ENCODE data around the gene KRTAP6-3. TPM values are rescaled to one million over a fixed set of nuclear protein-coding genes. Genes with fewer than 3 reads are reported as not detected.

KRTAP6-3 gene
- total RNA-seq (2011; cell fraction: chromatin; rRNA removed; ENCODE audit: low replicate concordance) = not detected in 2 replicates
- total RNA-seq (2011; cell fraction: nucleolus; rRNA removed) = not detected in 2 replicates
- total RNA-seq (2011; cell fraction: nucleoplasm; rRNA removed) = not detected in 2 replicates
- total RNA-seq (2014; rRNA removed) (0.23 TPM in 1 of 2 replicates, not detected in the other), total RNA-seq (2014; rRNA removed; fragmentation: Illumina TruSeq; extraction: Trizol) (not detected in 2 replicates), total RNA-seq (2015; rRNA removed; fragmentation: Illumina TruSeq; extraction: Trizol) (not detected in 2 replicates), total RNA-seq (2021) (not detected in 2 replicates), polyA plus RNA-seq (2011; rRNA removed) (not detected in 2 replicates), polyA plus RNA-seq (2014; fragmentation: Illumina TruSeq; extraction: Trizol) (not detected in 2 replicates), polyA plus RNA-seq (2014; fragmentation: Nextera tagmentation; extraction: Ambion mirVana) (not detected), polyA plus RNA-seq (2014; rRNA removed) (not detected in 2 replicates), polyA minus RNA-seq (2011; rRNA and poly(A)+ RNA removed) (not detected in 2 replicates), Bru-seq, nascent RNA (percentile 29 among the genes with signal in this experiment), BruChase-seq, experiment 1, labeled RNA remaining after a 2-hour chase (percentile 24 among the genes with signal in this experiment), BruChase-seq, experiment 2, labeled RNA remaining after a 6-hour chase (not detected)
- not detected in 2 replicates for polyA plus RNA-seq (2011; cell fraction: cytosol; rRNA removed)
- polyA plus RNA-seq (2011; cell fraction: nucleus; rRNA removed) = not detected in 2 replicates
- polyA plus RNA-seq (2012) = not detected in 2 replicates
- not detected in 2 replicates for polyA minus RNA-seq (2011; cell fraction: cytosol; rRNA and poly(A)+ RNA removed)
- not detected in 2 replicates for polyA minus RNA-seq (2011; cell fraction: nucleus; rRNA and poly(A)+ RNA removed)
- long read RNA-seq, experiment 1 = 0 reads
- long read RNA-seq, experiment 2 = 0 reads
- long read RNA-seq, experiment 3 = 0 reads

DNA sequence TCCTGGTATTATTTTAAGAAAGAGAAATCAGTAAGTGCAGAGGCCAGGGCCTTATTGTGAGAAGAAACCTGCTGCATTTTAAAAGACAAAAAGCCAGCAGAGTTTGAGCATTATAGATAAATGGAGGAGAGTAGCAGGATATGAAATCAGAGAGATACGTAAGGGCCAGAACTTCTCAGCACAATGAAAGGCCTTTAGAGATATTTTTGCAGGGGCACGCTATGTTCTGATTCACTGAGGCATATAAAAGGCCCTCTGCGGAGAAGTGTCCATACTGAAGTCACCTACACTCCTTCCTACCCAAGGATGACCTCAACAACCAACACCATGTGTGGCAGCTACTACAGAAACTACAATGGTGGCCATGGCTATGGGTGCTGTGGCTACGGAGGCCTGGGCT lies at the start of gene KRTAP6-3:
KRTAP6-3 (plus strand) TSS at position 301 of the 400 bp plus-strand sequence; CDS start at position 307, 6 bp downstream.
- CTCF ChIA-PET (ENCODE audit: low intra/inter-chr PET ratio) = no interaction called here
- H4K20me1 ChIP-seq (replicated peaks; ENCODE audit: control insufficient read depth, insufficient read depth, low read length) = no peaks in the 10 kb centered on the region
- intact Hi-C loops (cut with micrococcal nuclease) = no loop called here
- H3K27me3 ChIP-seq (ENCODE audit: control insufficient read depth in 2 of 2, insufficient read depth in 2 of 2, low read length in 2 of 2) = no peaks in the 10 kb centered on the region
- no peaks in the 10 kb centered on the region for H3K9me1 ChIP-seq (ENCODE audit: control insufficient read depth, insufficient read depth, low read length)
- 6% methylated on average over 4 of the region's 4 CpGs for WGBS (ENCODE audit: insufficient coverage, low coverage, missing lambda C conversion rate)
- ATAC-seq (no peak), DNase-seq (ENCODE audit: extremely low read depth in 1 of 4, low spot score in 3 of 4) (no peak), FAIRE-seq (no peak)
- no peaks in the 10 kb centered on the region for H3K36me3 ChIP-seq (ENCODE audit: control insufficient read depth, insufficient read depth, low read length)
- H3K4me2 ChIP-seq (ENCODE audit: insufficient read depth, low read length) = no peak within 1 kb of the TSS
- no peak within 1 kb of the TSS for H3K4me3 ChIP-seq
- POLR2A ChIA-PET = no interaction called here
- H3K79me2 ChIP-seq (ENCODE audit: control insufficient read depth, insufficient read depth, low read length) = no peaks in the 10 kb centered on the region
- no TSS peak for BruUV-seq (replicated peaks)
- TF ChIP-seq ZNF121 (CRISPR knock-in tag; conservative IDR thresholded peaks at IDR 0.05) (no peak), DLX4 (CRISPR knock-in tag; IDR thresholded peaks at IDR 0.05) (no peak), MED1 (CRISPR knock-in tag; IDR thresholded peaks at IDR 0.05; ENCODE audit: borderline replicate concordance) (no peak), ZNF785 (CRISPR knock-in tag; IDR thresholded peaks at IDR 0.05) (no peak), TBL1XR1 (IDR thresholded peaks at IDR 0.05; ENCODE audit: low read length in 2 of 2) (no peak), JUNB (CRISPR knock-in tag; conservative IDR thresholded peaks at IDR 0.05) (no peak), POU5F1 (IDR thresholded peaks at IDR 0.05; ENCODE audit: borderline replicate concordance, low read depth, low read length, partially characterized antibody) (no peak), SMARCA4 (IDR thresholded peaks at IDR 0.05) (no peak), HMG20A (CRISPR knock-in tag; conservative IDR thresholded peaks at IDR 0.05) (no peak), CCAR2 (IDR thresholded peaks at IDR 0.05; ENCODE audit: low read depth, low read length) (no peak), RBM25 (IDR thresholded peaks at IDR 0.05; ENCODE audit: low read depth, low read length, severe bottlenecking) (no peak), FOXO4 (CRISPR knock-in tag; IDR thresholded peaks at IDR 0.05) (no peak), STAT5A (IDR thresholded peaks at IDR 0.05; ENCODE audit: borderline replicate concordance, low read length) (no peak)
- no peaks in the 10 kb centered on the region for H3K9me3 ChIP-seq (replicated peaks; ENCODE audit: control insufficient read depth, insufficient read depth, low read depth, low read length)
- no peak within 1 kb of the TSS for H3K27ac ChIP-seq (ENCODE audit: extremely low read depth, low read depth, low read length)
- H3K4me1 ChIP-seq (replicated peaks in 1 of 2; ENCODE audit: control insufficient read depth in 2 of 2, insufficient read depth in 2 of 2, low read length in 2 of 2) = no peaks in the 10 kb centered on the region
- no peak within 1 kb of the TSS for H3K9ac ChIP-seq (ENCODE audit: insufficient read depth in 1 of 2, low read depth in 2 of 2, low read length in 2 of 2)
- in situ Hi-C loops (cut with MboI) = no loop called here
- H2AFZ ChIP-seq (ENCODE audit: low read depth, low read length) = no peak within 1 kb of the TSS
